ENCODE data around the gene STAU1.
"Not testable (repeated sequence)": the region's sequence is repeated elsewhere in the genome, so short reads cannot be mapped to it uniquely, and the experiment has no call there.

STAU1 gene

DNA sequence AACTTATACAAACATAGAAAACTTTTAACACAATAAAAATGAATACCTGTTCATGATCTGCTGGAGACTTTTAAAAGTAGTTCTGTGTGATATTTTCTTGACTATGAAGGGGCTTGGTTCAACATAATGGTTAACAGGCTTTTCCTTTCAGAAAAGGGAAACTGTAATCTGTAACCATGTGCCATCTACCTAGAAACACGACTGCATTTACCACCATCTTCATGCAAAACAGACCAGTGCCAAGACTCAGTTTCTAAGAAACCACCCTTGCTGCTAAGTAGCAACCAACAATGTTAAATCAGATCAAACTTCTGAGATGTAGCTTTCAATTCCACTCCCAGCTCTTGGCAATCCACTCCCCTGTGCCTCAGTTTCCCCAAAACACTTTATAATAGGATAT lies 15.7 kb downstream of the STAU1 start:
- Histone ChIP-seq H3K9me3 (ENCODE audit: control insufficient read depth, low read length) (no peaks in the 10 kb centered on the region), H3K27me3 (ENCODE audit: control insufficient read depth, insufficient read depth, low read length) (no peaks in the 10 kb centered on the region), H3K9ac (ENCODE audit: low read length) (no peak overlapping the region), H3K4me1 (ENCODE audit: control insufficient read depth, insufficient read depth, low read length) (peaks cover 13% of the 10 kb centered on the region), H3K4me3 (ENCODE audit: low read length) (no peak overlapping the region), H3K36me3 (ENCODE audit: control insufficient read depth, insufficient read depth, low read length) (no peaks in the 10 kb centered on the region)

DNA sequence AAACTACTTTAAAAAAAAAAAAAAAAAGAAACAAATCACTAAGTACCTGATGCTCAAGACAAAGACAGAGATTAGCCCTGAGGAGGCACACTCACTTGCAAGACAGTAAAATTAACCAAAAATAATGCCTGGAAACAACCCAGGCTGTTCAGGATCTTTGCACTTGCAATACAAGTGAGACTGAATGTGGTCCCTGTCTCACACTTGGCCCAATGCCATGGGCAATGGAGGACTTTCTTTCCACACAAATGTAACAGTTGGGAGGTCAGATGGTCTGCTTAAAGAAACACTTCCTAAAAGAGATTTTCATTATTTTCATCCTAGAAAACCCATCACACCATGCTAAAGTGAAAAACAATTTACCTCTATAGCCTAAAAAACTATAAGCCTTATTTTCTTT lies 16.2 kb downstream of the STAU1 start:
- Histone ChIP-seq H3K9me3 (ENCODE audit: control insufficient read depth, low read length) (no peaks in the 10 kb centered on the region), H3K4me3 (ENCODE audit: low read length) (no peak overlapping the region), H3K27me3 (ENCODE audit: control insufficient read depth, insufficient read depth, low read length) (no peaks in the 10 kb centered on the region), H3K9ac (ENCODE audit: low read length) (no peak overlapping the region), H3K4me1 (ENCODE audit: control insufficient read depth, insufficient read depth, low read length) (peaks cover 15% of the 10 kb centered on the region), H3K36me3 (ENCODE audit: control insufficient read depth, insufficient read depth, low read length) (no peaks in the 10 kb centered on the region)

DNA sequence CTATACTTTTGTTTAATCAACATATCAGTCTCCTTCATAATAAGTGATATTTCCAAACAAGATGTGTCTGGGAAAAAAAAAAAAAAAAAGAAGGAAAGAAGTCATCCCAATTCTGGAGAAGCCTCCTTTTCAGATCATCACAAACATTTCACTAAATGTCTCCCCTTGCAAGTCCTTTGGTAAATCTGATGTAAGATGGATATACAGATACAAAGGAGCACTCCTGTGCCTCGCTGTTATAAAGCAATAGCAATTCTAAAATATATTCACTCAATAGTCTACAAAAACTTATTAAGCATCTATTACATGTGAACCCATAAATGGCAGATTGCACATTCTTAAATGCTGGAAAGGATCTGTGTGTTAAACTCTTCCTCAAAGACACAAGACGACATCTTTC lies 17.4 kb downstream of the STAU1 start:
- no peaks in the 10 kb centered on the region for H3K9me3 ChIP-seq (ENCODE audit: control insufficient read depth, low read length)
- no peaks in the 10 kb centered on the region for H3K27me3 ChIP-seq (ENCODE audit: control insufficient read depth, insufficient read depth, low read length)
- H3K36me3 ChIP-seq (ENCODE audit: control insufficient read depth, insufficient read depth, low read length): no peaks in the 10 kb centered on the region
- H3K4me3 ChIP-seq (ENCODE audit: low read length): no peak overlapping the region
- peaks cover 21% of the 10 kb centered on the region for H3K4me1 ChIP-seq (ENCODE audit: control insufficient read depth, insufficient read depth, low read length)
- no peak overlapping the region for H3K9ac ChIP-seq (ENCODE audit: low read length)

DNA sequence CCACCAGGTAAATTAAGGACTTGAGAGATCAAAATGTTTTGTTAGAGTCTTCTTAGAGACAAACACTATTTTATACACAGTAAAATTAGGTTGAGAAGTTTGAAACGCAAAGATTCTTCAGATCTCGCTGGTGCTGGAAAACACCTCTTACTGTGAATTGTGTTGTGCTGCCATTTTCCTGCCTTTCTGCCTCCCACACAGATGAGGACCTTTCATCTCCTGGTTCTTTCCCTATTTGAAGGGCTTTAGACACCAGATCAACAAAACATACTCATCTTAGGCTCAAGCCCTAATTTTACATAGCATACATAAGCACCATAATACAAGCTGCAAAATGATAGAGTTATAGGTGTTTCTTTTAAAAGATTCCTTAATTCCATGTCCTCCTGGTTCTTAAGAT lies 18.6 kb downstream of the STAU1 start:
- no peaks in the 10 kb centered on the region for H3K36me3 ChIP-seq (ENCODE audit: control insufficient read depth, insufficient read depth, low read length)
- no peaks in the 10 kb centered on the region for H3K9me3 ChIP-seq (ENCODE audit: control insufficient read depth, low read length)
- no peaks in the 10 kb centered on the region for H3K27me3 ChIP-seq (ENCODE audit: control insufficient read depth, insufficient read depth, low read length)
- peaks cover 21% of the 10 kb centered on the region for H3K4me1 ChIP-seq (ENCODE audit: control insufficient read depth, insufficient read depth, low read length)
- H3K4me3 ChIP-seq (ENCODE audit: low read length): no peak overlapping the region
- no peak overlapping the region for H3K9ac ChIP-seq (ENCODE audit: low read length)

DNA sequence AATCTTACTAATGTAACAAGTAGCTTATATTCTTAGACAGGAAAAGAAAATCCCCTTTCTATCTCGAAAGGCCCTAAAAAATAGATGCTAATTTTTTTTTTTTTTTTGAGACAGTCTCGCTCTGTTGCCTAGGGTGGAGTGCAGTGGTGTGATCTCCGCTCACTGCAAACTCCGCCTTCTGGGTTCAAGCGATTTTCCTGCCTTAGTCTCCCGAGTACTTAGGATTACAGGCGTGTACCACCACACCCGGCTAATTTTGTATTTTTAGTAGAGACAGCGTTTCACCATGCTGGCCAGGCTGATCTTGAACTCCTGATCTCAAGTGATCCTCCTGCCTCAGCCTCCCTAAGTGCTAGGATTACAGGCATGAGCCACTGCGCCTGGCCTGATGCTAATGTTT lies 19.3 kb downstream of the STAU1 start:
- H3K4me3 ChIP-seq (ENCODE audit: low read length); H3K27me3 ChIP-seq (ENCODE audit: control insufficient read depth, insufficient read depth, low read length); H3K36me3 ChIP-seq (ENCODE audit: control insufficient read depth, insufficient read depth, low read length); H3K9me3 ChIP-seq (ENCODE audit: control insufficient read depth, low read length); H3K9ac ChIP-seq (ENCODE audit: low read length): not testable (repeated sequence)
- H3K4me1 ChIP-seq (ENCODE audit: control insufficient read depth, insufficient read depth, low read length): peaks cover 21% of the 10 kb centered on the region

DNA sequence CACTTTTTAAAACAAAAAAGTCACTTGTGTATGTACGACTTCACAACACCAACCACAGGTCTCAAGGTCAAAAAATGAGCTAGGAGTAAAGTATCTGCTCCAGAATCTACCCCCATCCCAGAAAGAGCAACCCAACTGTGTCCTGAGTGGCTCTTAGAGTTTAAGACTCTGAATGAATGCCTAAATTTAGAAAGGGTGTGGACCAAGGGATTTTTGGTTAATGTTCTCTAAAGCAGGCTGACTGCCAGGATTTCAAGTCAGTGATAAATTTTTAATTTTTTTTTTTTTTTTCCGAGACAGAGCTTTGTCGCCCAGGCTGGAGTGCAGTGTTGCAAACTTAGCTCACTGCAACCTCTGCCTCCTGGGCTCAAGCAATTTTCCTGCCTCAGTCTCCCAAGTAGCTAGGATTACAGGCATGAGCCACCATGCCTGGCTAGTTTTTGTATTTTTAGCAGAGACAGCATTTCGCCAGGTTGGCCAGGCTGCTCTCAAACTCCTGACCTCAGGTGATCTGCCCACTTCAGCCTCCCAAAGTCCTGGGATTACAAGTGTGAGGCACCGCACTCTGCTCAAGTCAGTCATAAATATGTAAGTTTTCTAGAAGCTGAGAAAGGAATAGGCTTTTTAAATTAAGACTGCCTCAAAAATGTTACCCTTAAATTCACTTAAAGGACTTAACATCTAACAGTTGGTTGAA lies 20.2 kb downstream of the STAU1 start:
- H3K4me1 ChIP-seq (ENCODE audit: control insufficient read depth, insufficient read depth, low read length): peaks cover 21% of the 10 kb centered on the region
- H3K9me3 ChIP-seq (ENCODE audit: control insufficient read depth, low read length): no peaks in the 10 kb centered on the region
- no peaks in the 10 kb centered on the region for H3K27me3 ChIP-seq (ENCODE audit: control insufficient read depth, insufficient read depth, low read length)
- H3K36me3 ChIP-seq (ENCODE audit: control insufficient read depth, insufficient read depth, low read length): no peaks in the 10 kb centered on the region
- H3K4me3 ChIP-seq (ENCODE audit: low read length): no peak overlapping the region
- H3K9ac ChIP-seq (ENCODE audit: low read length): no peak overlapping the region

DNA sequence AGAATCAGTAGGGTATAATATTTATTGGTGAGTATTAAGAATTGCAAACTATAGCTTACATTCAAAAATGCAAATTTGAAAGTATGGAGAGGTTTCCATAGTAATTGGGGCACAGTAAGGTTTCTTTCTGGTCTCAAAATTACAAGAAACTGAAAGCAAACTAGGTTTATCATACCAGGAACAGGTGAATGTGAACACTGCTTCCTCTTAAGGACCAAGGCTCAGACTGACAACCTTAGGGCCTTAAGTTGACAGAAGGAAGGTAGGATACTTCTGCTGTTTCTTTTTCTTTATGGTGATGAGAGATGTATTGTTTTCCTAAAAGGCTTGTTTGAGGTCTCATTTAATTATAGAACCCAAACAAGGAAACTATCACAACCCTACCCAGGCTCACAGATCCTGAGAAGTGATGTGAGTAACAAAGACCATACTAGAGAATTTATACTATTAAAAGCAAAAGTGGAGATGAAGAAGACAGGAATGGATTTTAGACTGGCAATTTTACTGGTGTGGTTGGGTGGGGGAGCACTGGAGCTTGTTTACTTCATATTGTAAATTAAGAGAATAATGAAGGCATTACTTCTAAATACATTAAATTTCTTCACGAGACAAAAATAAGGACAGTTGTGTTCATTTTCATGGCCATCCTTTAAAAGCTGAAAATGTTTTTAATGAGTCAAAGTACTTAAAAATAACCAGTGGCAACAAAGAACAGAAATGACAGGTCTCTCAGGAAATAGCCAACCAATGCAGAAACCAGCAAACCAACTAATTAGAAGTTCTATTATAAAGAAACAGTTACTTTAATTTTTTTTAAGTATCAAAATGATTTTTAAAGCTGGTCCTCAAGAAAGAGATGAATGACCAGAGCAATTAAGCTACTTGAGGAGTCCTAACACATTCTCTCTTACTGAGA lies 21.3 kb downstream of the STAU1 start:
- H3K9me3 ChIP-seq (ENCODE audit: control insufficient read depth, low read length): no peaks in the 10 kb centered on the region
- peaks cover 27% of the 10 kb centered on the region for H3K4me1 ChIP-seq (ENCODE audit: control insufficient read depth, insufficient read depth, low read length)
- no peak overlapping the region for H3K9ac ChIP-seq (ENCODE audit: low read length)
- no peak overlapping the region for H3K4me3 ChIP-seq (ENCODE audit: low read length)
- no peaks in the 10 kb centered on the region for H3K27me3 ChIP-seq (ENCODE audit: control insufficient read depth, insufficient read depth, low read length)
- no peaks in the 10 kb centered on the region for H3K36me3 ChIP-seq (ENCODE audit: control insufficient read depth, insufficient read depth, low read length)

DNA sequence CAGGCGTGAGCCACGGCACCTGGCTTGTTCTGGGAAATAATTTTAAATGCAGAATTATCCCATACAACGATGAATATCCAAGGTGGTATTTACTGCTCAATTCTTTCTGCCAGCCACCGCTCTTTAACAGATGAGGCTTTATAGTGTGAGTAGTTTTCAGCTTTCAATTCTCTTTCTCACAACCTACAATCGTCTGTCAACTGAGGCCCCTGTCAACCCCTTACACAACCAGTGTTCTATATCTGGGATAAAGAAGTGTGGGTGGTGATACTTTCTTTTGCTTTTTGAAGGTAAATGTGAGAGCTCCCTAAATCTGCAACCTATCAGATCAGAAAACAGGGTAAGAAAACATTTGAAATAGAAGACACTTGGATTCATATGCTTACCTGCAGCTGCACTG lies 22.5 kb downstream of the STAU1 start:
- Histone ChIP-seq H3K9me3 (ENCODE audit: control insufficient read depth, low read length) (no peaks in the 10 kb centered on the region), H3K4me1 (ENCODE audit: control insufficient read depth, insufficient read depth, low read length) (peaks cover 38% of the 10 kb centered on the region), H3K4me3 (ENCODE audit: low read length) (no peak overlapping the region), H3K27me3 (ENCODE audit: control insufficient read depth, insufficient read depth, low read length) (no peaks in the 10 kb centered on the region), H3K36me3 (ENCODE audit: control insufficient read depth, insufficient read depth, low read length) (no peaks in the 10 kb centered on the region), H3K9ac (ENCODE audit: low read length) (no peak overlapping the region)

DNA sequence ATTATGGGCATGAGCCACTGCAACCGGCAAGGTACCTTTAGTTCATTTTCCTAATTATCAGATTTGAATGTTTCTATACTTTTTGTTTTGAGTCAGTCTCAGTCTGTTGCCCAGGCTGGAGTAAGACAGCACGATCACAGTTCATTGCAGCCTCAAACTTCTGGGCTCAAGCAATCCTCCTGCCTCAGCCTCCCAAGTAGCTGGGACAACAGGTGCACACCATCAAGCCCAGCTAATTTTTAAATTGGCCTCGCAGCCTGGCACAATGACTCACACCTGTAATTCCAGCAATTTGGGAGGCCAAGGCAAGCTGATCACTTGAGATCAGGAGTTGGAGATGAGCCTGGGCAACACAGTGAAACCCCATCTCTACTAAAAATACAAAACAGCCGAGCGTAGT lies 24.4 kb downstream of the STAU1 start:
- Histone ChIP-seq H3K9me3 (ENCODE audit: control insufficient read depth, low read length) (no peaks in the 10 kb centered on the region), H3K9ac (ENCODE audit: low read length) (no peak overlapping the region), H3K4me1 (ENCODE audit: control insufficient read depth, insufficient read depth, low read length) (peaks cover 38% of the 10 kb centered on the region), H3K36me3 (ENCODE audit: control insufficient read depth, insufficient read depth, low read length) (no peaks in the 10 kb centered on the region), H3K4me3 (ENCODE audit: low read length) (no peak overlapping the region), H3K27me3 (ENCODE audit: control insufficient read depth, insufficient read depth, low read length) (no peaks in the 10 kb centered on the region)

DNA sequence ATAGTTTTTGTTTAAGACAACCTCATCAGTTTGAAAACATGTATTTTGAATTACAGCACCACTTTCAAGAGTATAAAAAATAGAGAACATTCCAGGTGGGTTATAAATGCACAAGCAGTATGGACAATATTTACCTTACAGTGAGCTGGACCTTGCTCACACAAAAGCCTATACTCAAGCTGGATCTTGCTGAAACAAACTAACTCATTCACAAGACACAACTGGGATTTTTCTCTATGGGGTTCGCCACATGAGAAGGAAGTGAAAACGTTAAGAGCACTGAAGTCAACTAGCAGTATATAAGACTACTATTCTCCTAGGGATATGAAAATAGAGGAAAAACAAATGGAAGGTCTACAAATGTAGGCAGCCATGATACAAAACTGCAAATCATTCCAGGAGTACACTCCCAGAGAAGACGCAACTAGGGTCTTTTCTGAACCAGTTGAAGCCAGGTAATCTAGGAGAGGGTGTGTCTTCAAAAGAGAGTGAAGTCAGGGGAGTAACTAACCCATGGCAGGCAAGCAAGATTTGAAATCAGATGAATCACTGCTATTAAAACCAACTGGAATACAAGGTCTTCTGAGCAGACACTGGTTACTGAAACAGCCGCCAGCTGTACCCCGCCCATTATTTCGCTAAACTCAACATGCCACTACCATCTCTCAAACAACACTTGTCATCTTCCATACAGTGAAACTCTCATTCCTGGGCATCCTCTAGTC lies 26.5 kb downstream of the STAU1 start:
- Histone ChIP-seq H3K4me1 (ENCODE audit: control insufficient read depth, insufficient read depth, low read length) (peaks cover 20% of the 10 kb centered on the region), H3K36me3 (ENCODE audit: control insufficient read depth, insufficient read depth, low read length) (no peaks in the 10 kb centered on the region), H3K4me3 (ENCODE audit: low read length) (no peak overlapping the region), H3K9ac (ENCODE audit: low read length) (no peak overlapping the region), H3K27me3 (ENCODE audit: control insufficient read depth, insufficient read depth, low read length) (no peaks in the 10 kb centered on the region), H3K9me3 (ENCODE audit: control insufficient read depth, low read length) (no peaks in the 10 kb centered on the region)

DNA sequence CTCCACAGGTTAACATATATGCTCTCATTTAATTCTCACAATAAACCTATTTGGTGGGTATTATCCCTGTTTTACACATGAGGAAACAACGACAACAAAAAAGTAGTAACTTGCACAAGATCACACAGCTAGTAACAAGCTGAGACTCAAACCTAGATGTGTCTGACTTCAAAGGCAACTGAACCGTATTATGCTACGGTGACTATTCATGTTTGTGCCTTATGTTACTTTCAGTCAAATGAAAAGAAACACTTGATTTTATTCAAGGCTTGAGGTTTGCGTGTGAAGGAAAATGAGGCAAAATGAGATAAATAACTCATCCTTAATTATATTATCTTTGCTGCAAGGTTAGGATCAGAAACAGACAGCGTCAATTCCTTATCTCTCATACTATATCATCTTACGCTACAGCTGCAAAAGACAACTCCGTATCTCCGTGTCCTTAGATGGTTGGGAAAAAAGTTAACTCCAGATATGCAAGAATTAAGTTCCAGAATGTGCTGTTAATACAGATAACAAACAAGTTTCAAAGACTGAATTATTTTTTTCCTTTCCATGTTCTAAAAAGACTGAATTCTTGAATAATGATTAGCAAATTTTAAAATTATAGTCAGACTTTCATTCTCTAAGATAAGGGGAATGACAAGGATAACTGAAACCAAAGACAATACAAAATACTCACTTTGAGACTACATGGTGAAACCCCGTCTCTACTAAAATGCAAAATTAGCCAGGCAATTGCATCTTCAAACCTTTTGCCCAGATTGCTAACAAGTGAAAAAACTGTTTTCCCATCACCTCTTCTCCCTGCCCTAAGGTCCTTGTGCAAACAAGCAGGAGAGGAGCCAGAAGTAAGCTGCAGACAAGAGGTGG lies 27.8 kb downstream of the STAU1 start:
- Histone ChIP-seq H3K4me1 (ENCODE audit: control insufficient read depth, insufficient read depth, low read length) (peaks cover 17% of the 10 kb centered on the region), H3K9ac (ENCODE audit: low read length) (no peak overlapping the region), H3K36me3 (ENCODE audit: control insufficient read depth, insufficient read depth, low read length) (no peaks in the 10 kb centered on the region), H3K9me3 (ENCODE audit: control insufficient read depth, low read length) (no peaks in the 10 kb centered on the region), H3K4me3 (ENCODE audit: low read length) (no peak overlapping the region), H3K27me3 (ENCODE audit: control insufficient read depth, insufficient read depth, low read length) (no peaks in the 10 kb centered on the region)

Data from mucosa of stomach (tissue), 1 donor.